ENCODE measurements around the gene STXBP2.

STXBP2 gene

DNA sequence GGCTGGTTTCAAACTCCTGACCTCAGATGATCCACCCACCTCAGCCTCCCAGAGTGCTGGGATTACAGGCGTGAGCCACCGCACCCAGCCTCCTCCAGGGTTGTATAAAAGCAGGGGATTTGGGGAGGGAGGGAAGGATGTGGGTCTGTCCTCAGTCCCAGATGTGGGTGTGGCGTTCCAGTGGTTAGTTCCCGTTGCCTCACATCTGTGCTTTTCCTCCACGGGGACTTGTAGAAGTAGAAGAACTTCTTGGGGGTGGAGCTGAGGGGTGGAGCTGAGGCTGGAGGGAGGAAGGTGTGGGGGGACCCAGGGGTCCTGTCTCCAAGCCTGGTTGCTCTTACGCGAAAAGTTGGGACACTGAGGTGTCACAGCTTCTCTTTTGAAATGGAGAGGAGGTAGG, 39.5 kb downstream of the STXBP2 start:
- no peak for DNase-seq (ENCODE audit: low read depth)
- no peak overlapping the region for H3K4me3 ChIP-seq (ENCODE audit: low read depth, low read length)
- TF ChIP-seq, protein P1, sequence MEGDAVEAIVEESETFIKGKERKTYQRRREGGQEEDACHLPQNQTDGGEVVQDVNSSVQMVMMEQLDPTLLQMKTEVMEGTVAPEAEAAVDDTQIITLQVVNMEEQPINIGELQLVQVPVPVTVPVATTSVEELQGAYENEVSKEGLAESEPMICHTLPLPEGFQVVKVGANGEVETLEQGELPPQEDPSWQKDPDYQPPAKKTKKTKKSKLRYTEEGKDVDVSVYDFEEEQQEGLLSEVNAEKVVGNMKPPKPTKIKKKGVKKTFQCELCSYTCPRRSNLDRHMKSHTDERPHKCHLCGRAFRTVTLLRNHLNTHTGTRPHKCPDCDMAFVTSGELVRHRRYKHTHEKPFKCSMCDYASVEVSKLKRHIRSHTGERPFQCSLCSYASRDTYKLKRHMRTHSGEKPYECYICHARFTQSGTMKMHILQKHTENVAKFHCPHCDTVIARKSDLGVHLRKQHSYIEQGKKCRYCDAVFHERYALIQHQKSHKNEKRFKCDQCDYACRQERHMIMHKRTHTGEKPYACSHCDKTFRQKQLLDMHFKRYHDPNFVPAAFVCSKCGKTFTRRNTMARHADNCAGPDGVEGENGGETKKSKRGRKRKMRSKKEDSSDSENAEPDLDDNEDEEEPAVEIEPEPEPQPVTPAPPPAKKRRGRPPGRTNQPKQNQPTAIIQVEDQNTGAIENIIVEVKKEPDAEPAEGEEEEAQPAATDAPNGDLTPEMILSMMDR (conservative IDR thresholded peaks at IDR 0.05; ENCODE audit: low read depth, low read length), result no peak

- no peak within 1 kb of the TSS for H3K4me3 ChIP-seq (ENCODE audit: low read depth, low read length)
- TF ChIP-seq, protein P1 (conservative IDR thresholded peaks at IDR 0.05; ENCODE audit: low read depth, low read length), result no peak
- DNase-seq (ENCODE audit: low read depth), result no peak
Observed at GRCh38 chr19:7676854-7677253, 39.9 kb downstream of the STXBP2 start, which contains the start of gene MCEMP1. Gene MCEMP1, plus strand, starts transcription at chr19:7677090. Its CDS starts 31 bp downstream, at chr19:7677121.

DNA sequence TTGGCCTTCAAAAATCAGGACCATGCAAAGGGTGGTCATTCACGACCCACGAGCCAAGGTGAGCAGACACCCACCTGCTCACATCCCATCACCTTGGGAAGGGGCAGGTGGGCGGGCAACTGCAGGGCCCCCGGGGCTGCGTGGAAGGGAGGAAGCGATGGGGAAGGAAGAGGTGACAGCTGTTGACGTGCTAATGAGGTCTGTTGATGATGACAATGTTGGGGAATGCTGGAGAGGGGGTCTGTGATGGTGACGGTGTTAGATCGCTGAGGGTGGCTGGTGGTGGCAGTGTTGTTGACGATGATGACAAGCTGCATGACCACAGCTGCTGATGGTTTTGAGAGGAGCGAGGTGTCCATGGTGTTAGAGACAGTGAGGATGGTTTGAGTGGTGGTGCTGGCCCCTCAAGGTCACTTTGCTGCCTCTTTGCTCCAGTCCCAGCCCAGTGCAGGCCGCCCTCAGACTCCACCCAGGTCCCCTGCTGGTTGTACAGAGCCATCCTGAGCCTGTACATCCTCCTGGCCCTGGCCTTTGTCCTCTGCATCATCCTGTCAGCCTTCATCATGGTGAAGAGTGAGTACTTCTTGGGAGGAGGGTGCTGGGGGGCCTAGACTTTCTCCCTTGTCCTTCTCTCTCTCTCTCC, 40.9 kb downstream of the STXBP2 start:
- no peak for DNase-seq (ENCODE audit: low read depth)
- no peak overlapping the region for H3K4me3 ChIP-seq (ENCODE audit: low read depth, low read length)
- TF ChIP-seq, protein P1 (conservative IDR thresholded peaks at IDR 0.05; ENCODE audit: low read depth, low read length), result no peak

DNA sequence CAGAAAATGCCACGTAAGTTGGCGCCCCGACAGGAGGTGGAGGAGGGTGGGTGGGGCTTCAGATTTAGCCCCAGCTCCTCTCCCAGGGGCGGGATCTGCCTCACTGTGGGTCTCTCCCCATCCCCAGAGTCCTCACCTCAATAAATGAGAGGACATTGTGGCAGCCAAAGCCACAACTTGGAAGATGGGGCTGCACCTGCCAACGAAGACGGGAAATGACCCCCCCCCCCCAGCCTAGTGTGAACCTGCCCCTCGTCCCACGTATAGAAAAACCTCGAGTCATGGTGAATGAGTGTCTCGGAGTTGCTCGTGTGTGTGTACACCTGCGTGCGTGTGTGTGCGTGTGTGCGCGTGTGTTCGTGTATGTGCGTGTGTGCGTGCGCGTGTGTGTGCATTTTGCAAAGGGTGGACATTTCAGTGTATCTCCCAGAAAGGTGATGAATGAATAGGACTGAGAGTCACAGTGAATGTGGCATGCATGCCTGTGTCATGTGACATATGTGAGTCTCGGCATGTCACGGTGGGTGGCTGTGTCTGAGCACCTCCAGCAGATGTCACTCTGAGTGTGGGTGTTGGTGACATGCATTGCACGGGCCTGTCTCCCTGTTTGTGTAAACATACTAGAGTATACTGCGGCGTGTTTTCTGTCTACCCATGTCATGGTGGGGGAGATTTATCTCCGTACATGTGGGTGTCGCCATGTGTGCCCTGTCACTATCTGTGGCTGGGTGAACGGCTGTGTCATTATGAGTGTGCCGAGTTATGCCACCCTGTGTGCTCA, 42.3 kb downstream of the STXBP2 start:
- H3K4me3 ChIP-seq (ENCODE audit: low read depth, low read length), result no peak overlapping the region
- no peak for DNase-seq (ENCODE audit: low read depth)
- TF ChIP-seq, protein P1 (conservative IDR thresholded peaks at IDR 0.05; ENCODE audit: low read depth, low read length), result no peak

DNA sequence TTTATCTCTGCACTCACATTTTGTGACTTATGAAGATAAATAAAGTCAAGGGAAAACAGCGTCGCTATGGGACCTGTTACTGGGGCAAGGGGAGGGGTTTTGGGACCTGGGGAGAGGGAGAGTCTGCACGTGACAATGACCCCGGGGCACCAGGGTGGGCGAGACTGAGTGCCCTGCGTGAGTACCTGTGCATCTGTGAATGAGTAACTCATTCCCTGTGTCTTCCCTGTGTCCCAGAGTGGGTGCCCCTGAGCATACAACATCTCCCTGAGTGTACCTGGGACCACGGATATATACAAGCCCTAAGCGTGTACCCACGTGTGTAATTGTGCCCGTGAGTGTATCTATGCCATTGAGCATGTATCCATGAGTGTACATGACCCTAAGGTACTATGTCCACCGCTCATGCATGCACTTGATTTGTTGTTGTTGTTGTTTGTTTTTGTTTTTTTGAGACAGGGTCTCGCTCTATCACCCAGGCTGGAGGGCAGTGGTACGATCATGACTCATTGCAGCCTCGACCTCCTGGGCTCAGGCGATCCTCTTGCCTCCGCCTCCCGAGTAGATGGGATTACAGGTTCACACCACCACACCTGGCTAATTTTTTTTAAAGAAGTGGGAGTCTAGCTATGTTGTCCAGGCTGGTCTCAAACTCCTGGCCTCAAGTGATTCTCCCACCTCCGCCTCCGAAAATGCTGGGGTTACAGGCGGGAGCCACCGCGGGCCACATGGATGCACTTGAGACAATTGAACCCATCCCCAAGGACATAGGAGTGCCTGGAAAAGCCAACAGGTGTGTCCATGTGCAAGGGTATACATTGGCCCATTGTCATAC, 43.1 kb downstream of the STXBP2 start:
- TF ChIP-seq, protein P1 (conservative IDR thresholded peaks at IDR 0.05; ENCODE audit: low read depth, low read length), result no peak
- H3K4me3 ChIP-seq (ENCODE audit: low read depth, low read length), result peak overlapping the region; percentile 34
- no peak for DNase-seq (ENCODE audit: low read depth)

DNA sequence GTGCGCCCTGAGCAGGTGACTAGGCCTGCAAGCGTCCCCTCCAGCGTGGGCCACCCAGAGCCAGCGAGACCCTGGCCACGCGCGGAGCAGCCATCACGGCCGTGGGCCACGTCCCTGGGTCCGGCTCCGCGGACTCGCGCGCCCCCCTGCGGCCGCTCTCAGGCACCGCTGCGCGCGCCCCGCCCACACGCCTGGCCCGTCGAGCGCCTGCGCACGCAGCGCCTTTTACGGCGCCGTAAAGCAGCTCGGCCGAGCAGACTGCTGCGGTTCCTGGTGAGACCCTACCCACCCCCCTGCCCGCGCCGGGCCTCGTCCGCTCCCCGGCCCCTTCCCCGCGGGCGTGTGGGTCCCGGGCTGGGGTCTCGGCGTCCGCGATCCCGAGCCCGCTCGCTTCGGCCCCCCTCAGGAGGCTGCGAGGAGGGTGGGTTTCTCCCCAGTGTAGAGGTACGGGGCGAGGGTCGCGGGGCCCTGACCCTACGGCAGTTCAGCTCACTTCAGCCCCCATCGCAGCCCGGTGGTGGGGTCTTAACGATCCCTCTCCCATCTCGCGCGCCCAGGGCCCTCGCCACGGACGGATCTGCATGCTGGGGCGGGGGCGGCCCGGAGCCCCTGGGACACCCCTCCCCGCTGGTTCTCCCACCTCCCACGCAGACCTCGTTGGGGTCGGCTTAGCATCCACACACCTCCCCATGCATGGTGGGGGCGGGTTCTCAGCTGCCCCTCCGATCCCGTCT, 43.9 kb downstream of the STXBP2 start, which contains the start of gene TRAPPC5:
Gene TRAPPC5, plus strand, starts transcription at position 228 of the 734 bp plus-strand sequence. CDS start 1,421 bp downstream, outside the sequence.
- peak within 1 kb of the TSS; percentile 95 for H3K4me3 ChIP-seq (ENCODE audit: low read depth, low read length)
- peak; percentile 83 for DNase-seq (ENCODE audit: low read depth)
- TF ChIP-seq, protein P1 (conservative IDR thresholded peaks at IDR 0.05; ENCODE audit: low read depth, low read length), result peak; percentile 47

Measured in choroid plexus epithelial cell (primary cell).